Thyroid gland (tissue), 4 donors: ENCODE measurements around the gene PHKG2. TPM values are rescaled to one million over a fixed set of nuclear protein-coding genes. Genes with fewer than 3 reads are reported as not detected.

ENCODE experiments used
- DNase-seq, 2 donors: peaks; one replicate each; pipeline ENCODE4 v3.0.0-alpha.2; 2019
- H3K27ac ChIP-seq, 3 donors: fragments of 200-600 bp; sonication (generic); 1 replicate in 2 of 3; 2 replicates in 1 of 3; pipeline ENCODE4 v1.5.1; 2016 to 2019; ENCODE audit warnings: mild to moderate bottlenecking in 1 of 3, moderate library complexity in 1 of 3
- H3K27me3 ChIP-seq: fragments of 200-600 bp; sonication (generic); one replicate; pipeline ENCODE4 v1.5.1; 2019
- H3K36me3 ChIP-seq, 2 donors: fragments of 200-600 bp; sonication (generic); one replicate each; pipeline ENCODE4 v1.5.1; 2016 to 2019
- H3K4me1 ChIP-seq, 2 donors: fragments of 200-600 bp; sonication (generic); one replicate each; pipeline ENCODE4 v1.5.1; 2017 to 2019
- H3K4me3 ChIP-seq, 3 donors: fragments of 200-600 bp; sonication (generic); replicated peaks in 1 of 3; 1 replicate in 2 of 3; 2 replicates in 1 of 3; pipeline ENCODE4 v1.5.1; 2016; ENCODE audit warnings: mild to moderate bottlenecking in 1 of 3
- H3K9me3 ChIP-seq: fragments of 200-600 bp; sonication (generic); one replicate; pipeline ENCODE4 v1.5.1; 2017
- POLR2A ChIP-seq, 2 donors: fragments of 450-650 bp; IDR thresholded peaks; one replicate each; pipeline ENCODE4 v1.6.1; 2017; ENCODE audit warnings: antibody characterized with exemption in 2 of 2, mild to moderate bottlenecking in 2 of 2, moderate library complexity in 1 of 2
- WGBS, 2 donors: methylation state at CpG; one replicate each; pipeline ENCODE4 v1.1.5; 2017; 5-methylcytosine and 5-hydroxymethylcytosine counted together
- intact Hi-C: fragments of 100-400 bp; cut with DNase I; formaldehyde crosslinking; loops from one replicate; pipeline ENCODE4 v1.15.1; 2023
- total RNA-seq, 4 donors: library from RNA; depleted of rRNA; stranded (reverse); fragments of >200 nt; gene quantifications; one replicate each; pipeline ENCODE4 v1.2.3, GENCODE V29; 2016
- TF ChIP-seq, protein P1 (sequence below), 6 experiments: fragments of 200-600 bp in 3 of 6; fragments of 450-650 bp in 3 of 6; sonication (generic) in 3 of 6; IDR thresholded peaks; one replicate each; pipeline ENCODE4 v1.5.1; 2016 to 2019; ENCODE audit warnings: antibody characterized with exemption in 6 of 6, mild to moderate bottlenecking in 2 of 6, inconsistent platforms in 1 of 6, moderate library complexity in 1 of 6

PHKG2 gene
- total RNA-seq, 4 donors from 2014 or later, result 28.1 to 52.8 (median 42.3) TPM

DNA sequence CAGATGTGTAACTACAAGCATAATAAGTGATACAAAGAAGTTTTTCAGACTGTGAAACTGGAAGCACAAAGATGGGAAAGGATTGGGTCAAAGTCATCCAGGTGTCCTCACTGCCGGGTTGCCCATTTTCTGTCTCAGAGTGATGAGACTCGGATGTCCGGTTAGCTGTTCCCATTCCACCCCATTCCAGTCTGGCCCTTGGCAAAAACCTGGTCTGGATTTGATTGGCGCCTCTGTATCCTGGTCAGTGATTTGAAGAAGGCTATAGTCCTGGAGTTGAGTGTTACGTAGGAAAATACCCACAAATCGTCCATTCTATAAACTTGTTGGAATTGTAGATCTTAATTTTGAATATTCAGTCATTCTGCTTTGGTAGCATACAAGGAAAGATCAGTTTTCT is 19.9 kb upstream of the PHKG2 start:
- Histone ChIP-seq H3K4me3 (no peak overlapping the region), H3K9me3 (no peaks in the 10 kb centered on the region), H3K4me1 (no peaks in the 10 kb centered on the region), H3K27ac (no peak overlapping the region), H3K36me3 (peaks cover 67 to 69% of the 10 kb centered on the region in 2 donors), H3K27me3 (no peaks in the 10 kb centered on the region)
- DNase-seq, result no peak
- intact Hi-C loops, result no loop called here
- no peak for TF ChIP-seq POLR2A (IDR thresholded peaks at IDR 0.05)
- TF ChIP-seq, protein P1, sequence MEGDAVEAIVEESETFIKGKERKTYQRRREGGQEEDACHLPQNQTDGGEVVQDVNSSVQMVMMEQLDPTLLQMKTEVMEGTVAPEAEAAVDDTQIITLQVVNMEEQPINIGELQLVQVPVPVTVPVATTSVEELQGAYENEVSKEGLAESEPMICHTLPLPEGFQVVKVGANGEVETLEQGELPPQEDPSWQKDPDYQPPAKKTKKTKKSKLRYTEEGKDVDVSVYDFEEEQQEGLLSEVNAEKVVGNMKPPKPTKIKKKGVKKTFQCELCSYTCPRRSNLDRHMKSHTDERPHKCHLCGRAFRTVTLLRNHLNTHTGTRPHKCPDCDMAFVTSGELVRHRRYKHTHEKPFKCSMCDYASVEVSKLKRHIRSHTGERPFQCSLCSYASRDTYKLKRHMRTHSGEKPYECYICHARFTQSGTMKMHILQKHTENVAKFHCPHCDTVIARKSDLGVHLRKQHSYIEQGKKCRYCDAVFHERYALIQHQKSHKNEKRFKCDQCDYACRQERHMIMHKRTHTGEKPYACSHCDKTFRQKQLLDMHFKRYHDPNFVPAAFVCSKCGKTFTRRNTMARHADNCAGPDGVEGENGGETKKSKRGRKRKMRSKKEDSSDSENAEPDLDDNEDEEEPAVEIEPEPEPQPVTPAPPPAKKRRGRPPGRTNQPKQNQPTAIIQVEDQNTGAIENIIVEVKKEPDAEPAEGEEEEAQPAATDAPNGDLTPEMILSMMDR (IDR thresholded peaks at IDR 0.05), result no peak
- WGBS, 2 donors, result 95 to 97% methylated on average over 6 of the region's 6 CpGs

DNA sequence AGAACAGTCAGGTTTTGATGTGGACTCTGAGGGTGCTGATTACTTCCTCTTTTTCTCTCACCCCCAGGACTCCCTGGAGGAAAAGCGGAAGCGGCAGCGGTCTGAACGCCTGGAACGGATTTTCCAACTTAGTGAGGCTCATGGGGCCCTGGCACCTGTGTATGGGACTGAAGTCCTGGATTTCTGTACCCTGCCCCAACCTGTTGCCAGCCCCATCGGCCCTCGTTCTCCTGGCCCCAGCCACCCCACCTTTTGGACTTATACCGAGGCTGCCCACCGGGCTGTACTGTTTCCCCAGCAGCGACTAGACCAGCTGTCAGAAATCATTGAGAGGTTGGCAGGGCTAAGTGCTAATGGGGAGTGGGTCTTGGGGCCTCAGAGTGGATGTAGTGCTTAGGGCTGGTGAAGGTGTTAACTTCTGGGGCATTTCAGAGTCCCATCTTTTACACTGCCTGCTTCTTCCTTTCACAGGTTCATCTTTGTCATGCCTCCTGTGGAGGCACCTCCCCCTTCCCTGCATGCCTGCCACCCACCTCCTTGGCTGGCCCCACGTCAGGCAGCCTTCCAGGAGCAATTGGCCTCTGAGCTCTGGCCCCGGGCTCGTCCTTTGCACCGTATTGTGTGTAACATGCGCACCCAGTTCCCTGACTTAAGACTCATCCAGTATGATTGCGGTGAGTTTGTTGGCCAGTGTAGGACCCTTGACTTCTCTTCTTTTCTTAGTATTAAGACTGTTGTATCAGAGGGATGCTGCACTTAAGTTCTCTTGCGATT is 19.1 kb upstream of the PHKG2 start:
- 85 to 86% methylated on average over 17 of the region's 17 CpGs for WGBS, 2 donors
- no peaks in the 10 kb centered on the region for H3K4me1 ChIP-seq
- H3K36me3 ChIP-seq, result peaks cover 67 to 69% of the 10 kb centered on the region in 2 donors
- H3K9me3 ChIP-seq, result no peaks in the 10 kb centered on the region
- TF ChIP-seq, protein P1 (IDR thresholded peaks at IDR 0.05), result no peak
- no peak for TF ChIP-seq POLR2A (IDR thresholded peaks at IDR 0.05)
- intact Hi-C loops, result no loop called here
- H3K27ac ChIP-seq, result no peak overlapping the region
- H3K4me3 ChIP-seq, result no peak overlapping the region
- no peaks in the 10 kb centered on the region for H3K27me3 ChIP-seq
- DNase-seq, result no peak

DNA sequence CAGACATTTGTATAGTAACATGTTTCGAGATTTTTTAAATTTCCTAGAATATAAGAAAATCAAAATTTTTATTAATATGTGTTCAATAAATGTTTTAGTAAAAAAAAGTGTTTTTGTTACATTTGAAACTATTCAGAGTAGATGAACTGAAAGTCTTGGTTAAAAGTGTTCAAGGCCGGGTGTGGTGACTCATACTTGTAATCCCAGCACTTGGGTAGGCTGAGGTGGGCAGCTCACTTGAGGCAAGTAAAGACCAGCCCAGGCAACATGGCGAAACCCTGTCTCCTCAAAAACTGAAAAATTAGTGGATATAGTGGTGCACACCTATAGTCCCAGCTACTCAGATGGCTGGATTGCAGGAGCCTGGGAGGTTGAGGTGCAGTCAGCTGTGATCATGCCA is 16.8 kb upstream of the PHKG2 start:
- TF ChIP-seq, protein P1 (IDR thresholded peaks at IDR 0.05), result no peak
- TF ChIP-seq POLR2A (IDR thresholded peaks at IDR 0.05), result no peak
- H3K4me3 ChIP-seq, result no peak overlapping the region
- H3K9me3 ChIP-seq, result no peaks in the 10 kb centered on the region
- no peaks in the 10 kb centered on the region for H3K27me3 ChIP-seq
- intact Hi-C loops, result no loop called here
- peaks cover 69 to 70% of the 10 kb centered on the region in 2 donors for H3K36me3 ChIP-seq
- WGBS, 2 donors, result 93 to 94% methylated on average over 3 of the region's 3 CpGs
- DNase-seq, result no peak
- H3K27ac ChIP-seq, result no peak overlapping the region
- H3K4me1 ChIP-seq, result no peaks in the 10 kb centered on the region

DNA sequence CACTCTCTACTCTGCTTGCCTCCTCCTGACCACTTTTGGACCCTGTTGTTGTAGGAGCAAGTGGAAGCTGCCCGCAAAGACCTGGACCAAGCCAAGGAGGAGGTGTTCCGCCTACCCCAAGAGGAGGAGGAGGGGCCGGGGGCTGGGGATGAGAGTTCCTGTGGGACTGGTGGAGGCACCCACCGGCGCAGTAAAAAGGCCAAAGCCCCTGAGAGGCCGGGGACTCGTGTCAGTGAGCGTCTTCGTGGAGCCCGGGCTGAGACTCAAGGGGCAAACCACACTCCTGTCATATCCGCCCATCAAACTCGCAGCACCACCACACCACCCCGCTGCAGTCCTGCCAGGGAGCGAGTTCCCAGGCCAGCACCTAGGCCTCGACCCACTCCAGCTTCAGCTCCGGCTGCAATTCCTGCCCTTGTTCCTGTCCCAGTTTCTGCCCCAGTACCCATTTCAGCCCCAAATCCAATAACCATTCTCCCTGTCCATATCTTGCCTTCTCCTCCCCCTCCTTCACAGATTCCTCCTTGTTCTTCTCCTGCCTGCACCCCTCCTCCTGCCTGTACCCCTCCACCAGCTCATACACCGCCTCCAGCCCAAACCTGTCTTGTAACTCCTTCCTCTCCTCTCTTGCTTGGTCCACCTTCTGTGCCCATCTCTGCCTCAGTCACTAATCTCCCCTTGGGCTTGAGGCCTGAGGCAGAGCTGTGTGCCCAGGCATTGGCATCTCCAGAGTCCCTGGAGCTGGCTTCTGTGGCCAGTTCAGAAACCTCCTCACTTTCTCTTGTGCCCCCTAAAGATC is 11.0 kb upstream of the PHKG2 start:
- no peak overlapping the region for H3K4me3 ChIP-seq
- WGBS, 2 donors, result 94 to 96% methylated on average over 15 to 17 of the region's 17 CpGs
- H3K4me1 ChIP-seq, result peaks cover 25 to 30% of the 10 kb centered on the region in 2 donors
- H3K36me3 ChIP-seq, result peaks cover 66 to 68% of the 10 kb centered on the region in 2 donors
- no peaks in the 10 kb centered on the region for H3K9me3 ChIP-seq
- no peaks in the 10 kb centered on the region for H3K27me3 ChIP-seq
- DNase-seq, result no peak
- no peak overlapping the region for H3K27ac ChIP-seq
- intact Hi-C loops, result no loop called here
- TF ChIP-seq, protein P1 (IDR thresholded peaks at IDR 0.05), result no peak
- TF ChIP-seq POLR2A (IDR thresholded peaks at IDR 0.05), result no peak
